ENCODE measurements around the gene FBXO42.
"Not testable (repeated sequence)": the region's sequence is repeated elsewhere in the genome, so short reads cannot be mapped to it uniquely, and the experiment has no call there.

The FBXO42 gene

DNA sequence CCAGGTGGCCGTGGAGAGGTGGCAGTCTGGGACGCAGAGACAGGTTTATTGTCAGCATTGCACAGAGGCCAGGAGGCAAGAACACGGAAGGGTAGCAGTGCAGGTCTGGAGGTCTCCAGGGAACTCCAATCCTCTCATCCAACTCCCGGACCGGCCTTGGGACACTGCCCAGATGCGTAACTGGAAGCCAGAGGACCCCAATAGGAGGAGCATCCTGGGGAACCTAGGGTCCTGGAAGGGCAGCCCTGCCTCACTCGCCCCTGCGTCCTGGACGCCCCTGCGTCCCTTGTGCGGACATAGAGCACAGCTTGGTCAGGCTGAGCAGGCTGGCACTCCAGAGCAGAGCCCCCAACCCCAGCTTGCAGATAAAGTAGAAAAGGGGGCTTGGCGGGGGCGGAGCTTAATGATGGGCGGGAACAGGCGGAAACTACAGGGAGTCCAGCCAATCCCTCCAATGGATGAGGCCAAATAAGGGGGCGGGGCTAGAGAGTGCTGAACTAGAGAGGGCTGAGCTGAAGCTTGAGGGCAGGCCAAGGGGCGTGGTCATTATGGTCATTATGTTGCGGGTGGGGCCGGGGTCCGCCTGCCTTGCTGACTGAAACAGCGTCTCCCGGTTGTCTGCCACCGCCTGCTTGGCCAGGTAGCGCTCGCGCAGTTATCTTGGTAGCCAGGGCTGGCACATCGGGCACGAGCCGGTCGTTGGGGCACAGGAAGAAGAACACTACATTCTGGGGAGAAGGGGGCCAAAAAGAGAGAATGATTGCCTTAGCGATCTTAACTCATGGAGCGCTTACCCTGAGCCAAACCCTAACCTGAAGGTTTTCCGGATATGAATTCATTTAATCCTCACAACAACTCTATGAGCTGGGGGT, 136.2 kb downstream of the FBXO42 start:
- DNase-seq: no peak

GRCh38 chr1:16215240-16215639, 137.0 kb downstream of the FBXO42 start:
- DNase-seq: not testable (repeated sequence)

GRCh38 chr1:16213544-16213943, 138.7 kb downstream of the FBXO42 start:
- DNase-seq: not testable (repeated sequence)

- no peak for DNase-seq
Observed at GRCh38 chr1:16213013-16213412, 139.3 kb downstream of the FBXO42 start.

DNA sequence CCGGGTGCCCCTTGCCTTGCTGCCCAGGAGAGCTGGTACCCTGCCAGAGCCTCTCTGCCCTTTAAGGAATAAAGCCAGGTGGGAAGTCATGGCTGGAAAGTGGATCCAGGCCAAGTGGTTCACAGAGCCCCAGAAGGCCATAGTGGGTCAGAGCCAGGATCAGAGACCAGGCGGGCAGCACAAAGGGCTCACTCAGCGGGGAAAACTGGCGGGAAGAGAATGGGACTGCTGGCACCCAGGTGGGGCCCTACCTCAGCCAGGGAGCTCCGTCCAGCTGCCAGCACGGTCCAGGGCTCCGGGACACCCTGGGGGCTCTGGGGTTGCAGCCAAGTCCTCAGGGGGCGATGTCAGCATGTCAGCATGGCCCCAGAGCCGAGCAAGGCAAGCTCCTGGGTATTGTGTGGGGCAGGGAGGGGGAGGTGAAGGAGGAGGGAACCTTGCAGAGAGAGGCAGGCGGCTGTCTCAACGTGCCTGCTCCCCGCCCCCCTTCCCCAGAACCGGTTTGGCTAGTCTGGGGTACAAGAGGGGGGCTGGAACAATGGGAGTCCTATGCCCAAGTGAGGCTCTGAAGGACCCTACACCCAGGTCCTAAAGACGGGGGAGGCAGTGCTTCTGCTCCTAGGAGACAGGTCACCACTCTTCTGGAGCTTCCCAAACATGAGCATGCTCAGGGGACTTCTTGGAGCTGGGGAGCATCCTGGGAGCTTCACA, 139.9 kb downstream of the FBXO42 start, which contains the start of gene ARHGEF19:
Gene ARHGEF19 (minus strand): TSS at position 402 of the 711 bp plus-strand sequence. CDS start 3,598 bp downstream, outside the sequence.
- no peak for DNase-seq

- no peak for DNase-seq
Observed at GRCh38 chr1:16211824-16212223, 140.5 kb downstream of the FBXO42 start.

GRCh38 chr1:16210581-16210980, 141.7 kb downstream of the FBXO42 start:
- no peak for DNase-seq

GRCh38 chr1:16209847-16210407, 142.4 kb downstream of the FBXO42 start:
- no peak for DNase-seq

DNA sequence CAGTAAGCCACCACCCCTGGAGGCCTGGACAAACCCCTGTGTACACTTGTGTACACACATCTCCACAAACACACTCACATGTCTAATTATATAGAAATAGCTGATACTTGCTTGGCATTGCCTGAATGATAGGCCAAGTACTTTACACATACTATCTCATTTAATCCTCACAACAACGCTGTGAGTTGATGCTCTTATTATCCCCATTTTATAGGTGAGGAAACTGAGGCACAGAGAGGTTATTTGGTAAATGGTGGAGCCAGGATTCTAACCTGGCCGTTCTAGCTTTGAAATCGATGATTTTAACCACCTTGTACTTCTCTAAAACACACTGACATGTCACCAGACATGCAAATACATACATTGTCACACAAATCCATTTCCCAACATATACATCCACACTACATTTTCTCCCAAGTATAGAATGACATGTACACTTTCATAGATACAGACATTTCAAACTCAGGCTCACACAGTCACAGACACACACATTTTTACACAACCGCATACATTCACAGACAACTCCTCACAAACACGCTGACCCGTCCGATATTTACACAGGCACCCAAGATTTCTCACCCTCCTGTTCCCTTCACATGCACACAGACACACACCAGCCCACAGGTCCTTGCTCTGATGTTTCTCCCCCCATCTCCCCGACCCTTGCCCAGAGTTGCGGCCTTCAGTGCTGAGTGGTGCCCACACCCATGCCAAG, 143.0 kb downstream of the FBXO42 start:
- no peak for DNase-seq

DNA sequence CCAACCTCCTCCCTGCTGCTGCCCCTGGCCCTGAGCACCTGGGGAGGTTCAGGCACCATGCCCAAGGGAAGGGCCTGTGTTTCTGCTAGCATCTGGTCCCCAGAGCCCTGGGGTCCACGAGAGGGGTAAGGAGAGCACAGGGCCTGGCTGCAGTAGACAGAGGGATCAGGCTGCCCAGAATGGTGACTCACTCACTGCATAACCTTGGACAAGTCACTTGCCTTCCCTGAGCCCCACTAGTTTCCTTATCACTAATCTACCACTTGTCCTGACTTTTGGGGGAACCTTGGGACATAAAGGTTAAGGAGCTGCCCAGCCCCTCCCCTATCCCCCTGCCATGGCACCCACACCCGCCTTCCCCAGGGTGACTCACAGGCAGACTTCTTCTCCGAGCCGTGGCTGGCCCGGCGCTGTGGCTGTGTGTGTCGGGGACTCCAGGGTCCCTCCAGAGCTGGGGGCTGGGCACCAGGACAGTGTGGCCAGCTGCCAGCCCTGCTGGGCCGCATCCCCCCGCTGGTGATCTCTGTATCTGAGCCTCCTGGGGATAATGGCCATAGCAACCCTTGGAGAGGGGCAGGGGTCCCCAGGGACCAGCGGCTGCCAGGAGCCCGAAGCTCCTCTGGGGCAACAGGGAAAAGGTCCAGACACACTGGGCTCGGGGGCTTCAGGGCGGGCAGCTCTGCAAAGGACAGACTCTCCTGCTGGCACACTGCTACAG, 143.9 kb downstream of the FBXO42 start:
- no peak for DNase-seq

GRCh38 chr1:16207318-16208269, 144.7 kb downstream of the FBXO42 start:
- peak; percentile 31 for DNase-seq

GRCh38 chr1:16206547-16207317, 145.5 kb downstream of the FBXO42 start:
- DNase-seq: peak; percentile 97

- DNase-seq: no peak
Observed at GRCh38 chr1:16205891-16206546, 146.3 kb downstream of the FBXO42 start.

DNA sequence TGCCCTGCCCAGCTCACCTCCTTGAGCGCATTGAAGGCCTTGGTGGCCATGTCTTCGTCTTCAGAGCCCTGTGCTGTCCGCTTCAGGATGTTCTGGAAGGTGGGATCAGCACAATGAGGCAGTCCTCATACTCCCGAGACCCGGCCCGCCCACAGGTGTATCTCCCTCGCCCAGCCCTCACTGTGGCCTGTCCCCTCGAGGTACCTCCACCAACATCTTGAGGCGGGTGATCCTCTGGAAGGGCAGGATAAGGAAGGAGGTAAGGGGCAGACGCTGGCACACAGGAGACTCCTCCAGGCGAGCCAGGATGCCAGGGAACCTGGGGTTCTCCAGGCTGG, 147.0 kb downstream of the FBXO42 start:
- no peak for DNase-seq

GRCh38 chr1:16204634-16205333, 147.5 kb downstream of the FBXO42 start:
- no peak for DNase-seq

- DNase-seq: no peak
Observed at GRCh38 chr1:16204216-16204615, 148.1 kb downstream of the FBXO42 start.

GRCh38 chr1:16203550-16203949, 148.7 kb downstream of the FBXO42 start:
- DNase-seq: no peak

GRCh38 chr1:16202281-16203210, 149.7 kb downstream of the FBXO42 start:
- no peak for DNase-seq
